ENCODE data around the gene PLEKHG1.

PLEKHG1 gene

GRCh38 chr6:150586850-150587359 is 12.8 kb upstream of the PLEKHG1 start:
- H3K4me3 ChIP-seq (ENCODE audit: low read depth, low read length), result no peak overlapping the region
- in situ Hi-C loops (cut with HindIII; ENCODE audit: low sequenced_read_pairs), result no loop called here
- no peak for TF ChIP-seq CTCF (IDR thresholded peaks at IDR 0.05; ENCODE audit: low read depth, low read length)
- DNase-seq (ENCODE audit: low read depth, low spot score), result no peak

GRCh38 chr6:150587637-150588036 is 12.0 kb upstream of the PLEKHG1 start:
- DNase-seq (ENCODE audit: low read depth, low spot score), result no peak
- no peak overlapping the region for H3K4me3 ChIP-seq (ENCODE audit: low read depth, low read length)
- in situ Hi-C loops (cut with HindIII; ENCODE audit: low sequenced_read_pairs), result no loop called here
- no peak for TF ChIP-seq CTCF (IDR thresholded peaks at IDR 0.05; ENCODE audit: low read depth, low read length)

GRCh38 chr6:150588888-150589499 is 10.7 kb upstream of the PLEKHG1 start:
- no peak for TF ChIP-seq CTCF (IDR thresholded peaks at IDR 0.05; ENCODE audit: low read depth, low read length)
- no peak overlapping the region for H3K4me3 ChIP-seq (ENCODE audit: low read depth, low read length)
- in situ Hi-C loops (cut with HindIII; ENCODE audit: low sequenced_read_pairs), result no loop called here
- DNase-seq (ENCODE audit: low read depth, low spot score), result no peak

GRCh38 chr6:150589852-150590251 is 9.8 kb upstream of the PLEKHG1 start:
- in situ Hi-C loops (cut with HindIII; ENCODE audit: low sequenced_read_pairs), result no loop called here
- no peak for DNase-seq (ENCODE audit: low read depth, low spot score)
- no peak for TF ChIP-seq CTCF (IDR thresholded peaks at IDR 0.05; ENCODE audit: low read depth, low read length)
- no peak overlapping the region for H3K4me3 ChIP-seq (ENCODE audit: low read depth, low read length)

- H3K4me3 ChIP-seq (ENCODE audit: low read depth, low read length), result no peak overlapping the region
- in situ Hi-C loops (cut with HindIII; ENCODE audit: low sequenced_read_pairs), result no loop called here
- no peak for DNase-seq (ENCODE audit: low read depth, low spot score)
- TF ChIP-seq CTCF (IDR thresholded peaks at IDR 0.05; ENCODE audit: low read depth, low read length), result no peak
Measured at GRCh38 chr6:150590446-150590845, 9.2 kb upstream of the PLEKHG1 start.

GRCh38 chr6:150592377-150592995 is 7.2 kb upstream of the PLEKHG1 start:
- H3K4me3 ChIP-seq (ENCODE audit: low read depth, low read length), result no peak overlapping the region
- in situ Hi-C loops (cut with HindIII; ENCODE audit: low sequenced_read_pairs), result no loop called here
- no peak for TF ChIP-seq CTCF (IDR thresholded peaks at IDR 0.05; ENCODE audit: low read depth, low read length)
- DNase-seq (ENCODE audit: low read depth, low spot score), result no peak

Data from astrocyte of the spinal cord (primary cell).